ENCODE results near the gene TULP1. TPM values are rescaled to one million over a fixed set of nuclear protein-coding genes. Genes with fewer than 3 reads are reported as not detected.

TULP1 gene
- total RNA-seq, 4 donors from 2014 or later: not detected

DNA sequence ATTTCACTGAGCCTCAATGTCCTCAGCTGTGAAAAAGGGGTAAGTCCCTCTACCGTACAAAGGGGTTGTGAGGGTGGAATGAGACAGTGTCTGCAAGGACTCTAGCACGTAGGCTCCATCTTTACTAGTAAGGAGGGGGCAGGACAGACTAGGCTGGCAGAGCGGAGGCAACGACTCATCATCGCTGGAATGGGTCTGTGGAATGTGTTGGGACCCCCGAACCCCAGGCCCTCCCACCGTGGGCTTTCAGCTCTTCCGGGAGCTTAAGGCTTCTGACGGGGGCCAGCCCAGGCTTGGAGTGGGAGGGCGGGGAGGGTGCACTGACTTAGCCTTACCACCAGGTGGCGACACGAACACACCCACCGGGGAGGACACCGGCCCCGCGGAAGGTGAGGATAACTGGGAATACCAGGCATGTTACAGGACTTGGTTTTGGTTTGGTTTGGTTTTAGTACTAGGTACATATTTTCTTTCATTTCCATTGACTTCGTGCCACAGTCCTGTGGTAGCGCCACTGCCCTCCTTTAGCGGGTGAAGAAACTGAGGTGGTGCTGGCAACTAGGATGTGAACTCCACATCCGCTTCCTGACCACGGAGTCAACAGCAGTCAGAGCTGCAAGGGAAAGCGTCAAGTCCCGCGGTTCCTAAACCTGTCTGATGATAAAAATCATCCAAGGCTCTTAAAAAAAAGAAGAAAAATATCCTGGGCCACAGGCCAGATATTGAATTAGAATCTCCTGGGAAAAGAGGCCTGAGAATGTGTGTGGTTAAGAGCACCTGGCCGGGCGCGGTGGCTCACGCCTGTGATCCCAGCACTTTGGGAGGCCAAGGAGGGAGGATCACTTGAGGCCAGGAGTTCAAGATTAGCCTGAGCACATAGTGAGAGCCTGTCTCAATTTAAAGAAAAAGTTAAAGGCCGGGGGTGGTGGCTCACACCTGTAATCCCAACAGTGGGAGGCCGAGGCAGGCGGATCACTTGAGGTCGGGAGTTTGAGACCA lies 10.3 kb upstream of the TULP1 start:
- no peaks in the 10 kb centered on the region for H3K27me3 ChIP-seq
- no peak overlapping the region for H3K27ac ChIP-seq
- DNase-seq: peak; percentile 41 to 63
- no peaks in the 10 kb centered on the region for H3K4me1 ChIP-seq
- in situ Hi-C loops (cut with MboI; ENCODE audit: low sequenced_read_pairs in 4 of 4): loop anchor here (5.0 kb wide), 1 partner anchor 214 kb away; the partner anchor contains the start of gene ARMC12 (in 4 of the 4)
- ATAC-seq: peak; percentile 85 to 96
- H3K9me3 ChIP-seq: no peaks in the 10 kb centered on the region
- H3K4me3 ChIP-seq: peak overlapping the region in 3 of 4 donors; percentile 11 to 33 (median 29)
- no peaks in the 10 kb centered on the region for H3K36me3 ChIP-seq
- intact Hi-C loops (cut with DNase I; ENCODE audit: low total_unique reads): loop anchor here (1.0 to 2.0 kb wide), 2 partner anchors 214 to 576 kb away; partner anchors contain the start of gene ARMC12
- TF ChIP-seq POLR2A (IDR thresholded peaks at IDR 0.05) (no peak), CTCF (IDR thresholded peaks at IDR 0.05 in 4 of 5, conservative IDR thresholded peaks at IDR 0.05 in 1 of 5) (peak; percentile 84 to 100 (median 98))

DNA sequence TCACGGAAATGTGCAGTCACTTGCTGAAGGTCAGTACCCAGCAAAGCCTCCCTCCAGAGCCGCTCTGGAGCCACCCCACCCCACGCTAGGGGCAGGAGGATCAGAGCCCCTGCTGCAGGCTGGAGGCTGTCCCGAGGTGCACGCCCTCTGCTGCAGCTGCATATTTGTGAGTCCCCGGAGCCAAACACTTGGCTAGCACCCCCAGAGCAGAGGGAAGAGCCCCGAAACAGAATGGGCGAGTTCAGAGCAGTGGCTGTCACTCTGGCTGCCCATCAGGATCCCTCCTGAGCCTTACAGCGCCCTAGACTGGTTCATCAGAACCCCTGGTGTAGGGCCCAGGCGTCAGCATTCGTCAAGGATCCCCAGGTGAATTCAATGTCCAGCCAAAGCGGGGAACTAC lies 9.5 kb upstream of the TULP1 start:
- Histone ChIP-seq H3K36me3 (no peaks in the 10 kb centered on the region), H3K4me3 (no peak overlapping the region), H3K27me3 (no peaks in the 10 kb centered on the region), H3K9me3 (no peaks in the 10 kb centered on the region), H3K27ac (no peak overlapping the region), H3K4me1 (no peaks in the 10 kb centered on the region)
- ATAC-seq (no peak), DNase-seq (no peak)
- in situ Hi-C loops (cut with MboI; ENCODE audit: low sequenced_read_pairs in 4 of 4): loop anchor here (5.0 kb wide), 1 partner anchor 215 kb away; the partner anchor contains the start of gene ARMC12 (in 4 of the 4)
- no peak for TF ChIP-seq CTCF (IDR thresholded peaks at IDR 0.05 in 4 of 5, conservative IDR thresholded peaks at IDR 0.05 in 1 of 5)
- TF ChIP-seq POLR2A (IDR thresholded peaks at IDR 0.05): no peak
- intact Hi-C loops (cut with DNase I; ENCODE audit: low total_unique reads): loop anchor here (2.0 kb wide), 1 partner anchor 577 kb away; no protein-coding TSS in a partner anchor

DNA sequence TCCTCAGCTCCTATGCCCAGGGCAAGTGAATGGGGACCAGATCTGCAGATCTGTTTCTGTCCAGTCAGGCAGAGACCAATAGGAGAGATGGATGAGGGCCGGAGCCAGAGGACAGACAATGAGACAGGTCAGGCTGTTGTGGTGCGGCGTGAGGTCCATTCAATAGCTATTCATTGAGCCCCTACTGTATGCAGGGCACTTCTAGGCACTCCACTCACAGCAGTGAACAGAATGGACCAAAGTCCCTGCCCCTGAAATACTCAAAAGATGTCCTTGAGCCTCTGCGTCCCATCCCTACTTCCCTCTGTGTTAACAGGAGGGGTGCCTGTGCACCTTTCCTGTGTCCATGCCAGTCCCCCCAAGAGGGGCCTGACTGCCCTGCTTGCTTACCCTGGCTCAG lies 8.5 kb upstream of the TULP1 start:
- TF ChIP-seq CTCF (IDR thresholded peaks at IDR 0.05 in 4 of 5, conservative IDR thresholded peaks at IDR 0.05 in 1 of 5) (no peak), POLR2A (IDR thresholded peaks at IDR 0.05) (no peak)
- Histone ChIP-seq H3K27me3 (no peaks in the 10 kb centered on the region), H3K4me1 (no peaks in the 10 kb centered on the region), H3K36me3 (no peaks in the 10 kb centered on the region), H3K27ac (no peak overlapping the region), H3K9me3 (no peaks in the 10 kb centered on the region), H3K4me3 (no peak overlapping the region)
- ATAC-seq: no peak
- no peak for DNase-seq
- in situ Hi-C loops (cut with MboI; ENCODE audit: low sequenced_read_pairs in 4 of 4) (loop anchor here (5.0 kb wide), 1 partner anchor 216 kb away; the partner anchor contains the start of gene ARMC12 (in 4 of the 4)), intact Hi-C loops (cut with DNase I; ENCODE audit: low total_unique reads) (no loop called here)

- Histone ChIP-seq H3K27me3 (no peaks in the 10 kb centered on the region), H3K27ac (no peak overlapping the region), H3K36me3 (no peaks in the 10 kb centered on the region), H3K4me1 (no peaks in the 10 kb centered on the region), H3K4me3 (no peak overlapping the region), H3K9me3 (no peaks in the 10 kb centered on the region)
- intact Hi-C loops (cut with DNase I; ENCODE audit: low total_unique reads): no loop called here
- ATAC-seq (no peak), DNase-seq (no peak)
- in situ Hi-C loops (cut with MboI; ENCODE audit: low sequenced_read_pairs in 4 of 4): loop anchor here (5.0 kb wide), 1 partner anchor 218 kb away; the partner anchor contains the start of gene ARMC12 (in 4 of the 4)
- no peak for TF ChIP-seq POLR2A (IDR thresholded peaks at IDR 0.05)
- no peak for TF ChIP-seq CTCF (IDR thresholded peaks at IDR 0.05 in 4 of 5, conservative IDR thresholded peaks at IDR 0.05 in 1 of 5)
Measured at GRCh38 chr6:35519313-35520015, 6.8 kb upstream of the TULP1 start.

Data from gastrocnemius medialis (tissue), 4 donors.